Heart left ventricle (tissue), 13 donors: ENCODE measurements around the gene FYCO1.

ENCODE experiments used
- POLR2A ChIP-seq, 2 donors: fragments of 450-650 bp; IDR thresholded peaks; one replicate each; pipeline ENCODE4 v1.6.1; 2017; ENCODE audit warnings: antibody characterized with exemption in 2 of 2, mild to moderate bottlenecking in 2 of 2, moderate library complexity in 2 of 2
- TF ChIP-seq, protein P1 (sequence below), 12 donors: fragments of 200-600 bp; sonication (generic) in 4 of 12; IDR thresholded peaks; one replicate each; pipeline versions ENCODE4 v1.5.0 to v1.8.0; 2018 to 2022; ENCODE audit warnings: antibody characterized with exemption in 12 of 12, mild to moderate bottlenecking in 5 of 12
- donor health status: ischemic (EF 13 %, LVEDD 7.1; RV severe dilation, severe dysfunction).
- donor health status: DM: no; HTN: yes; CAD: no.
- donor health status: DM: no; HTN: no; CAD: no.
- donor health status: ischemic (EF 25% LVEDD 6.9; RV normal size, moderate dysfunction).
- donor health status: ischemic (EF 25% LVEDD 5.7; RV mildly dilated, moderate dysfunction).
- donor health status: ischemic (EF 35%, LVEDD 5.7; RV mildly dilated, moderate dysfunction).
- donor health status: nonischemic (EF 11% LVEDD 7.7; RV severe dilation, severe dysfunction).
- donor health status: DM: yes; HTN: yes; CAD: no.
- donor health status: PGD.
- donor health status: ischemic (EF 29% LVEDD 5.4; RV normal size, mild dysfunction).
- donor health status: nonischemic (EF 23%, LVEDD 6.1; RV moderate dilation, normal function).

DNA sequence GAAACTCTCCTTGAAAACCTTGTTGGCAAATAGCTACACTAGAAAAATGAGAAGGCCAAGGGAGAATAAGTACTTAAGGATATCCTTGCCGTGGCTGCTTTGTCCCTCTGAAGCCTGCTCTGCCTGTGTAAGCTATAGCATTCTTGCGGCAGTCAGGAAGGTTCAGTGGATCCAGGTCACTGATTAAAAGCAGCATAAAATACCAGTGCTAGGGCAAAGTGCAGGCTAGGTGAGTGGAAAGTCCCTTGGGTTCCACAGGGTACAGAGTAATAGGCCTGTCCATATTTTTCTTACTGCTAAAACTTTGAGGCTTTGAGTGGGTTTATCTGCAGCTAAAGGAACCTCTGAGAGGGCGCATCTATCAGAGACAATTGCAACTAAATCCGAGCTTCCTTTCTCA, 42.1 kb downstream of the FYCO1 start:
- TF ChIP-seq, protein P1, sequence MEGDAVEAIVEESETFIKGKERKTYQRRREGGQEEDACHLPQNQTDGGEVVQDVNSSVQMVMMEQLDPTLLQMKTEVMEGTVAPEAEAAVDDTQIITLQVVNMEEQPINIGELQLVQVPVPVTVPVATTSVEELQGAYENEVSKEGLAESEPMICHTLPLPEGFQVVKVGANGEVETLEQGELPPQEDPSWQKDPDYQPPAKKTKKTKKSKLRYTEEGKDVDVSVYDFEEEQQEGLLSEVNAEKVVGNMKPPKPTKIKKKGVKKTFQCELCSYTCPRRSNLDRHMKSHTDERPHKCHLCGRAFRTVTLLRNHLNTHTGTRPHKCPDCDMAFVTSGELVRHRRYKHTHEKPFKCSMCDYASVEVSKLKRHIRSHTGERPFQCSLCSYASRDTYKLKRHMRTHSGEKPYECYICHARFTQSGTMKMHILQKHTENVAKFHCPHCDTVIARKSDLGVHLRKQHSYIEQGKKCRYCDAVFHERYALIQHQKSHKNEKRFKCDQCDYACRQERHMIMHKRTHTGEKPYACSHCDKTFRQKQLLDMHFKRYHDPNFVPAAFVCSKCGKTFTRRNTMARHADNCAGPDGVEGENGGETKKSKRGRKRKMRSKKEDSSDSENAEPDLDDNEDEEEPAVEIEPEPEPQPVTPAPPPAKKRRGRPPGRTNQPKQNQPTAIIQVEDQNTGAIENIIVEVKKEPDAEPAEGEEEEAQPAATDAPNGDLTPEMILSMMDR (IDR thresholded peaks at IDR 0.05): no peak
- no peak for TF ChIP-seq POLR2A (IDR thresholded peaks at IDR 0.05)
